ENCODE measurements around the gene CYP2W1.

CYP2W1 gene

GRCh38 chr7:1017586-1018333 lies 34.8 kb downstream of the CYP2W1 start:
- DNase-seq: no peak

- DNase-seq: no peak
Observed at GRCh38 chr7:1018334-1018695, 35.3 kb downstream of the CYP2W1 start.

- DNase-seq: no peak
Observed at GRCh38 chr7:1019255-1019785, 36.3 kb downstream of the CYP2W1 start.

DNA sequence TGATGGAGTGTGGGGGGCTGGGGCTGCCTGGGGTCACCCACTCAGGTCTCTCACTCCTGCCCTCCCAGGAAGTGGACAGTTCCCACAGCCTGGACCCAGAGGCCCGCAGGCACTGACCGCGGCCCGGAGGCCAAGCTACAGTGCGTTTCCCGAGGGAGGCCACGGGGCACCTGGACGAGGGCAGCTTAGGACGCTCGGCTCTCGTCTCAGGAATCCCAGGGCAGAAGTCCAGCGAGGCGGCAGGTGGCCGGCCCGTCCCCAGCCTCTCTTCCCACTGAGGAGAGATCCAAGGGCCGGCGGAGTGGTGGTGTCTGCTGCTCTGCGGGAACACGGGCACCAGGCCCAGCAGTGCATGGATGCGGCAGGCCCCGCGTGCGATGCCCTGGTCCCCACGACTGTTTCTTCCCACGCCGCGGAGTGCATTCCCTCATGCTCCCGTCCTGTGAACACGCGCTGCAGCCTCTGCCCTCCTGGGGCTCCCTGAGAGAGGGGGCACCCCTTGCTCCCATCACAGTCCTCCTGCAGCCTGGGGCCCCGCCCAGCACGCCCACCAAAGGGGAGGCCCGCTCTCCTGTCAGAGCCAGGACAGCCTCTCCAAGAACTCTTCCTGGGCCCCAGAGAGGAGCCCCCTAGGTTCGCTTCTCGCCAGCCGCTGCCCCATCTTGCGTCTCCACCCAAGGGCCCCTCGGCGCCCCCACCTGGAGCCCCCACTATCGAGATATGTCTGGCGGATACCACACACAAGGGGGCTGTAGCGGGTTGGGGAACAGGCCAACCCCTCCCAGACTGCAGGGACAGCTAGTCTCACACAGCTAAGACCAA lies 37.0 kb downstream of the CYP2W1 start:
- no peak for DNase-seq

DNA sequence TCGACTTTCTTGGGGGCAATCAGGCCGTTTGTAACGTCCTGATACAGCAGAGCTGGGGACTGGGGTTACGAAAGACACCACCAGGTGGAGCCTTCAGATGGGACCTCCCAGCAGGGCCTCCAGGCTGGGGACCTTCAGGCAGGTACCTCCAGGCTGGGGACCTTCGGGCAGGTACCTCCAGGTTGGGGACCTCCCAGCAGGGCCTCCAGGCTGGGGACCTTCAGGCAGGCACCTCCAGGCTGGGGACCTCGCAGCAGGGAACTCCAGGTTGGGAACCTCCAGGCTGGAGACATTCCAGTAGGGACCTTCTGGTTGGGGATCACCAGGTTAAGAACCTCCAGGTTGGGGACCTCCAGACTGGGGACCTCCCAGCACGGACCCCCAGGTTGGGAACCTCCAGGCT lies 37.9 kb downstream of the CYP2W1 start:
- DNase-seq: no peak

- DNase-seq: no peak
Observed at GRCh38 chr7:1021366-1021765, 38.4 kb downstream of the CYP2W1 start.

GRCh38 chr7:1021931-1022330 lies 39.0 kb downstream of the CYP2W1 start:
- DNase-seq: no peak

- DNase-seq: no peak
Observed at GRCh38 chr7:1022356-1022755, 39.4 kb downstream of the CYP2W1 start.

GRCh38 chr7:1022801-1023465 lies 40.0 kb downstream of the CYP2W1 start:
- no peak for DNase-seq

GRCh38 chr7:1024331-1024841 lies 41.4 kb downstream of the CYP2W1 start:
- DNase-seq: no peak

- DNase-seq: no peak
Observed at GRCh38 chr7:1024876-1025742, 42.1 kb downstream of the CYP2W1 start.

- DNase-seq: no peak
Observed at GRCh38 chr7:1025743-1026581, 43.0 kb downstream of the CYP2W1 start.

- no peak for DNase-seq
Observed at GRCh38 chr7:1026721-1027161, 43.8 kb downstream of the CYP2W1 start.

DNA sequence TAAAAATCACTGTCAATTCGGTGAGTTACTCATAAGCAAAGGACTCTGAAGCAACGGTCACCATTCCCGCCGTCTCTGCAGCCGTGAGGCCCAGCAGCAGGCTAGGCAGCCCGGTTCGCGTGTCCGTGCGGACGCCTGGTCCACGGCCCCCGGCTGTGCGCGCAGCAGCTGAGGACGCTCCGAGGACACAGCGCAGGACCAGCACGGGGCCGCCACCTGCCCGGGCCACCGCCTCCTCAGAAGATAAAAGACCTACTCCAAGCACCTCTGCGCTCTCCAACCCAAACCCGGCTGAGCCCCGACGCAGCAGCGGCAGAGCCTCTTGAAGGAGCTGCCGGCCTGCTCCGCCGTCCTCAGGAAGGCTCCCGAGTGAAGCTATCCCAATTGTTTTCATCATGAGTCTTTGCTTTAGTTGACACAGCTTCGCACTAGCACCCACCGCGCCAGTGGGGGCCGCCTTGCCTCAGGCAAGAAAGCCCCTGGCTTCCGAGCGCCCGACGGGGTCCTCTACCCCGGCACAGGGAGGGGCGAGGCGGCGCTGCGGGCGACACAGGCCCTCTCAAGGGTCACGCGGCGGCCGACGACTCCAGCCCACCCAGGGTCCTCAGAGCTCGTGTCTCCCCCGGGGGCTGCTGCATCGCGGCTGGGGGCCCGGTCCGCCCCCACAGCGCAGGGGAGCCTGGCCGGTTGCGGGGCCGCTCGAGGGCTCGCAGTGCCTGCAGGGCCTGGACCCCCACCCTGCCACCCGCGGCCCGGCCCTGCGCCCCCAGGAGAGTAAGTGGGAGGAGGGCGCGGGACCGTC lies 44.5 kb downstream of the CYP2W1 start:
- no peak for DNase-seq

GRCh38 chr7:1028044-1028770 lies 45.2 kb downstream of the CYP2W1 start:
- DNase-seq: peak; percentile 92

DNA sequence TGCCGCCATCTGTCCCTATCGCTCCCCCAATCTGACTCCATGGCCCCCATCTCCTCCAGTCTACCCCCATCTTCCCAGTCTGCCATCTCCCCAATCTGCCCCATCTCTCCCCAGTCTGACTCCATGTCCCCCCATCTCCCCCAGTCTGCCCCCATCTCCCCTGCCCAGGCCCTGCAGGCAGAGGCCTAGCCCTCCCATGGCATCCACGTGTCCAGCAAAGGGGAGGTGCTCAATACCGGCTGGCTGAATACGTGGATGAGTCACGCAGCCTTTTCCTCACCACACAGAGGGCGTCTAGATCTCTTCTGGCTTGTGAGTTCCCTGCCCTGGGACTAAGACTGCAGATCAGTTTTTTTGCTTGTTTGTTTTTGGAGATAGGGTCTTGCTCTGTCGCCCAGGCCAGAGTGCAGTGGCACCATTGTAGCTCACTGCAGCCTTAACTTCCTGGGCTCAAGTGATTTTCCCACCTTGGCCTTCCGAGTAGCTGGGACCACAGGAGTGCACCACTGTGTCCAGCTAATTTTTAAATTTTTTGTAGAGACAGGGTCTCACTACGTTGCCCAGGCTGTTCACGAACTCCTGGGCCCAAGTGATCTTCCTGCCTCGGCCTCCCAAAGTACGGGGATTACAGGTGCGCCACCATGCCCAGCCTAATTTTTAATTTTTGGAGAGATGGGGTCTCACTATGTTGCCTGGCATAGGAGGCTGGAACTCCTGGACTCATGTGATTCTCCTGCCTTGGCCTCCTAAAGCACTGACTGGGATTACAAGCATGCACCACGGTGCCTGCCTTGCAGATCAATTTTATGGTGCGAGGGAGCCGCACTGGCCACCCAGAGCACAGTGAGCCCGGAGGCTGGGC lies 46.0 kb downstream of the CYP2W1 start:
- DNase-seq: peak; percentile 78

DNA sequence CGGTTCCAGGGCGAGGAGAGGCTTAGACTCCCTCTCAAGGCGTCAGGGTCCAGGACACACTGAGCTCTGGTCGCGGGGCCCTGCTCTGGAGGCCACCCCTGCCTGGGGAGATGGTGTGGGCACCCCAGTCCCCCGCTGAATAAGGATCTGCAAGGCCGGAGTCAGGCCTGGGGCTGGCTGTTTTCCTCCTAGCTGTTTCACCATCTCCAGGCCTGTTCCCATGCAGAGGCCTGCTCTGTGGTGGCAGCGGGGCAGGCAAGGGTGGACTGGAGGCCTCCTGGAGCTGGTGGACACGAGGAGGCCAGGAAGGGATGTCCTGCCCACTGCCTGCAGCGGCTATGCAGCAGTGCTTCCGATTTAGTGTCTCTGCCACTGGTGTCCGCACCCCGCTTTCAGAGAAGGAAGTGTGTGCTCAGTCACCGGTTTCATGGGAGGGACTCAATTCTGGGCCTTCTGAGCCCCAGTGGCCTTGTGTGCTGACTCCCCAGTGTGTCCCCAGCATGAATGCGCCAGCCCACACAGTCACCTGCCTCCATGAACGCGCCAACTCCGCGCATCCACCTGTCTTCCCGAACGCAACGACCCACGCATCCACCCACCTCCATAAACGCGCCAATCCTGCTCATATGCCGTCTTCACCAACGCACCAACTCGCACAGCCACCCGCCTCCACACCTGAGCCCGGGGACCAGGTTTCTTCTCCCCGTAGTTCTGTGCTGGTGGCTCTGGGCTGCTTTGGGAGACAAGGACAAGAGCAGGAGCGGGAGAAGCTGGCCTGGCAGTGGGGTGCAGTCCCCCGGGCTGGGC lies 46.9 kb downstream of the CYP2W1 start:
- DNase-seq: no peak

Measured in activated CD8-positive, alpha-beta memory T cell treated with anti-CD3 and anti-CD28 coated beads, Interleukin-2, amount 50 U/mL, for 48 hours (primary cell).